WI38 (cell line): ENCODE results near the gene PRELID2.

Experiments used
- H3K4me3 ChIP-seq: 2 replicates; pipeline ENCODE4 v1.5.1; 2011; ENCODE audit warnings: low read depth, mild to moderate bottlenecking, control low read depth, low read length
- TF ChIP-seq, protein P1 (sequence below): IDR thresholded peaks from 2 replicates; pipeline ENCODE4 v1.5.1; 2012; ENCODE audit warnings: low read depth, mild to moderate bottlenecking, control low read depth, low read length

Gene PRELID2

GRCh38 chr5:145715412-145715811, 119.7 kb downstream of the PRELID2 start:
- TF ChIP-seq, protein P1, sequence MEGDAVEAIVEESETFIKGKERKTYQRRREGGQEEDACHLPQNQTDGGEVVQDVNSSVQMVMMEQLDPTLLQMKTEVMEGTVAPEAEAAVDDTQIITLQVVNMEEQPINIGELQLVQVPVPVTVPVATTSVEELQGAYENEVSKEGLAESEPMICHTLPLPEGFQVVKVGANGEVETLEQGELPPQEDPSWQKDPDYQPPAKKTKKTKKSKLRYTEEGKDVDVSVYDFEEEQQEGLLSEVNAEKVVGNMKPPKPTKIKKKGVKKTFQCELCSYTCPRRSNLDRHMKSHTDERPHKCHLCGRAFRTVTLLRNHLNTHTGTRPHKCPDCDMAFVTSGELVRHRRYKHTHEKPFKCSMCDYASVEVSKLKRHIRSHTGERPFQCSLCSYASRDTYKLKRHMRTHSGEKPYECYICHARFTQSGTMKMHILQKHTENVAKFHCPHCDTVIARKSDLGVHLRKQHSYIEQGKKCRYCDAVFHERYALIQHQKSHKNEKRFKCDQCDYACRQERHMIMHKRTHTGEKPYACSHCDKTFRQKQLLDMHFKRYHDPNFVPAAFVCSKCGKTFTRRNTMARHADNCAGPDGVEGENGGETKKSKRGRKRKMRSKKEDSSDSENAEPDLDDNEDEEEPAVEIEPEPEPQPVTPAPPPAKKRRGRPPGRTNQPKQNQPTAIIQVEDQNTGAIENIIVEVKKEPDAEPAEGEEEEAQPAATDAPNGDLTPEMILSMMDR = no peak
- no peak overlapping the region for H3K4me3 ChIP-seq

DNA sequence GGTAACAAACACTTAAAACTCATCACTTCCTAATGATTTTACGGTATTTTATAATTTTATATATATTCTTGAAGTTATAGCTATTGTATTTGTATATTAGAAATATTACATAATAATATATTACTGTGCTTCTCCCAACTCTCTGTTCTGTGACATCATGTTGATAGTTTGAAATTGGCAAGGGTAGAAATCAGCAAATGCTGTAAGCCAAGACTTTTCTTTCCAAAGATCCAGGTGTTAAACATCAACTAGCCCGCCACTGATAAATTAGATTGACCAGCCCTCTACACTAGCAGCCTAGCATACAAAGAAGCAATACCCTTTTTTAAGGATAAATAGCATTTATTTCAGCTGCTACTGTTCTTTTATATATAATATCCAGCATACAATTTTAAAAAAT, 122.9 kb downstream of the PRELID2 start:
- TF ChIP-seq, protein P1 = no peak
- no peak overlapping the region for H3K4me3 ChIP-seq

GRCh38 chr5:145711417-145711816, 123.7 kb downstream of the PRELID2 start:
- TF ChIP-seq, protein P1 = no peak
- no peak overlapping the region for H3K4me3 ChIP-seq
